Right atrium auricular region (tissue), 2 donors: ENCODE data around the gene NCOA7. TPM values are rescaled to one million over a fixed set of nuclear protein-coding genes. Genes with fewer than 3 reads are reported as not detected.

Experiments
- DNase-seq: peaks from one replicate; pipeline ENCODE4 v3.0.0-alpha.2; 2019; ENCODE audit warnings: low spot score
- H3K27ac ChIP-seq, 2 donors: fragments of 200-600 bp; sonication (generic); 1 replicate in 1 of 2; 2 replicates in 1 of 2; pipeline ENCODE4 v1.5.1; 2016 to 2019
- H3K27me3 ChIP-seq, 2 donors: fragments of 200-600 bp; sonication (generic); one replicate each; pipeline versions ENCODE4 v1.5.1 to v1.6.0; 2017 to 2019
- H3K36me3 ChIP-seq: fragments of 200-600 bp; sonication (generic); one replicate; pipeline ENCODE4 v1.5.1; 2016
- H3K4me1 ChIP-seq, 2 donors: fragments of 200-600 bp; sonication (generic); one replicate each; pipeline versions ENCODE4 v1.5.1 to v1.6.0; 2017 to 2019
- H3K4me3 ChIP-seq, 2 donors: fragments of 200-600 bp; sonication (generic); 1 replicate in 1 of 2; 2 replicates in 1 of 2; pipeline ENCODE4 v1.5.1; 2017 to 2019; ENCODE audit warnings: mild to moderate bottlenecking in 1 of 2, moderate library complexity in 1 of 2
- H3K9me3 ChIP-seq, 2 donors: fragments of 200-600 bp; sonication (generic); one replicate each; pipeline ENCODE4 v1.5.1; 2019
- CTCF ChIP-seq, 2 donors: fragments of 200-600 bp; sonication (generic); IDR thresholded peaks; one replicate each; pipeline ENCODE4 v1.5.1; 2019; ENCODE audit warnings: antibody characterized with exemption in 2 of 2
- total RNA-seq, 2 donors: library from RNA; depleted of rRNA; stranded (reverse); fragments of >200 nt; gene quantifications; one replicate each; pipeline ENCODE4 v1.1.0, GENCODE V29; 2016

The NCOA7 gene
- total RNA-seq, 2 donors from 2014 or later = 12.2 to 12.7 TPM

- no peak for TF ChIP-seq CTCF (IDR thresholded peaks at IDR 0.05)
- Histone ChIP-seq H3K27ac (peak overlapping the region; percentile 60 to 68), H3K27me3 (no peaks in the 10 kb centered on the region), H3K9me3 (no peaks in the 10 kb centered on the region), H3K4me3 (no peak overlapping the region), H3K36me3 (no peaks in the 10 kb centered on the region), H3K4me1 (peaks cover 0 to 36% of the 10 kb centered on the region in 2 donors)
- DNase-seq = peak; percentile 72
Observed at GRCh38 chr6:125835221-125835744, 44.5 kb downstream of the NCOA7 start.

GRCh38 chr6:125836466-125836865 is 45.7 kb downstream of the NCOA7 start:
- Histone ChIP-seq H3K9me3 (no peaks in the 10 kb centered on the region), H3K27me3 (no peaks in the 10 kb centered on the region), H3K4me1 (peaks cover 0 to 36% of the 10 kb centered on the region in 2 donors), H3K36me3 (no peaks in the 10 kb centered on the region), H3K27ac (no peak overlapping the region), H3K4me3 (no peak overlapping the region)
- DNase-seq = no peak
- TF ChIP-seq CTCF (IDR thresholded peaks at IDR 0.05) = no peak

GRCh38 chr6:125839471-125839870 is 48.7 kb downstream of the NCOA7 start:
- H3K27me3 ChIP-seq = no peaks in the 10 kb centered on the region
- no peak overlapping the region for H3K4me3 ChIP-seq
- H3K27ac ChIP-seq = peak overlapping the region in 1 of 2 donors; percentile 16
- H3K9me3 ChIP-seq = no peaks in the 10 kb centered on the region
- TF ChIP-seq CTCF (IDR thresholded peaks at IDR 0.05) = no peak
- H3K36me3 ChIP-seq = no peaks in the 10 kb centered on the region
- DNase-seq = no peak
- peaks cover 0 to 13% of the 10 kb centered on the region in 2 donors for H3K4me1 ChIP-seq

GRCh38 chr6:125839879-125840278 is 49.1 kb downstream of the NCOA7 start:
- Histone ChIP-seq H3K4me1 (peaks cover 0 to 10% of the 10 kb centered on the region in 2 donors), H3K36me3 (no peaks in the 10 kb centered on the region), H3K27ac (peak overlapping the region in 1 of 2 donors; percentile 16), H3K9me3 (no peaks in the 10 kb centered on the region), H3K4me3 (no peak overlapping the region), H3K27me3 (no peaks in the 10 kb centered on the region)
- no peak for TF ChIP-seq CTCF (IDR thresholded peaks at IDR 0.05)
- no peak for DNase-seq

- Histone ChIP-seq H3K27me3 (no peaks in the 10 kb centered on the region), H3K9me3 (no peaks in the 10 kb centered on the region), H3K36me3 (no peaks in the 10 kb centered on the region), H3K4me1 (peaks cover 0 to 18% of the 10 kb centered on the region in 2 donors), H3K27ac (no peak overlapping the region), H3K4me3 (no peak overlapping the region)
- DNase-seq = no peak
- TF ChIP-seq CTCF (IDR thresholded peaks at IDR 0.05) = no peak
Observed at GRCh38 chr6:125841356-125842090, 50.8 kb downstream of the NCOA7 start.
